Activated CD4-positive, alpha-beta T cell treated with anti-CD3 and anti-CD28 coated beads, Interleukin-2, Interleukin-4, amounts not matched to agents 100 ng/mL and 50 ng/mL, durations not matched to agents 16 hours and 8 hours (primary cell): ENCODE data around the gene SAMD10.
A peak's percentile ranks its signal among the peaks of the same experiment; 100 is the strongest.
"Not testable (repeated sequence)": the region's sequence is repeated elsewhere in the genome, so short reads cannot be mapped to it uniquely, and the experiment has no call there.

Source experiments
- DNase-seq: peaks from one replicate; pipeline ENCODE4 v3.0.0-alpha.2; 2020; ENCODE audit warnings: low spot score

Gene SAMD10

GRCh38 chr20:64001607-64002011 is 22.2 kb upstream of the SAMD10 start:
- no peak for DNase-seq

- DNase-seq = no peak
Measured at GRCh38 chr20:64000906-64001305, 21.5 kb upstream of the SAMD10 start.

GRCh38 chr20:63982937-63983336 is 3.5 kb upstream of the SAMD10 start:
- DNase-seq = no peak

- DNase-seq = peak; percentile 97
Measured at GRCh38 chr20:63980806-63981728, 1.6 kb upstream of the SAMD10 start, which contains the start of gene PRPF6. PRPF6 (plus strand) TSS chr20:63981132; CDS start chr20:63981246, 114 bp downstream.

GRCh38 chr20:63980317-63980805 is 919 bp upstream of the SAMD10 start:
- DNase-seq = no peak

GRCh38 chr20:63979229-63979556 is 249 bp downstream of the SAMD10 start:
- no peak for DNase-seq

- DNase-seq = peak; percentile 82
Measured at GRCh38 chr20:63978319-63979228, 868 bp downstream of the SAMD10 start.

GRCh38 chr20:63977739-63978276 is 1.6 kb downstream of the SAMD10 start:
- peak; percentile 87 for DNase-seq

GRCh38 chr20:63976980-63977738 is 2.3 kb downstream of the SAMD10 start:
- DNase-seq = no peak

- not testable (repeated sequence) for DNase-seq
Measured at GRCh38 chr20:63976511-63976910, 2.9 kb downstream of the SAMD10 start.

GRCh38 chr20:63974402-63975200 is 4.8 kb downstream of the SAMD10 start:
- no peak for DNase-seq

- DNase-seq = peak; percentile 78
Measured at GRCh38 chr20:63973636-63974401, 5.6 kb downstream of the SAMD10 start.

- no peak for DNase-seq
Measured at GRCh38 chr20:63973160-63973479, 6.3 kb downstream of the SAMD10 start.

- DNase-seq = no peak
Measured at GRCh38 chr20:63972312-63973159, 6.9 kb downstream of the SAMD10 start.

- DNase-seq = not testable (repeated sequence)
Measured at GRCh38 chr20:63971960-63972311, 7.5 kb downstream of the SAMD10 start.

- no peak for DNase-seq
Measured at GRCh38 chr20:63970714-63971431, 8.6 kb downstream of the SAMD10 start.

- peak; percentile 78 for DNase-seq
Measured at GRCh38 chr20:63969838-63970713, 9.4 kb downstream of the SAMD10 start, which contains the start of gene ZNF512B. ZNF512B (minus strand) TSS chr20:63969930; CDS start chr20:63967950, 1,980 bp downstream.
